ENCODE data around the gene STAT5B.

STAT5B gene

DNA sequence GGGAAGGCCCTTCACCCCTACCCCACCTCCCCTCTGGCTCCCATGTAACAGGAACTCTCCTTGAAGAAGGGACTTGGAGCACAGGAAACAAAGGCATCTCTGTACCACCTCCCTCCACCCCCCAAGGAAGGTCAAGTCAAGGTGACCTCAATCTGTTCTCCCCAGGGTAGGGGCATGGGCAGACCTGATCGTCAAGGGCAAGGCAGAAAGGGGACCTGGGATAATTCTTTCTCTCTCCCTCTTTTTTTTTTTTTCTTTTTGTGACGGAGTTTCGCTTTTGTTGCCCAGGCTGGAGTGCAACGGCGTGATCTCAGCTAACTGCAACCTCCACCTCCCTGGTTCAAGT lies 7.8 kb upstream of the STAT5B start (continued):
- TF ChIP-seq POU6F1 (CRISPR knock-in tag; IDR thresholded peaks at IDR 0.05; ENCODE audit: borderline replicate concordance, low read depth) (no peak), ARNTL (CRISPR knock-in tag; IDR thresholded peaks at IDR 0.05; ENCODE audit: borderline replicate concordance, low read depth) (no peak)

GRCh38 chr17:42283241-42284023 lies 7.2 kb upstream of the STAT5B start:
- no peak for ATAC-seq
- TF ChIP-seq ISL1 (CRISPR knock-in tag; IDR thresholded peaks at IDR 0.05) (no peak), ZFP3 (CRISPR knock-in tag; IDR thresholded peaks at IDR 0.05) (no peak), TOX (CRISPR knock-in tag; IDR thresholded peaks at IDR 0.05; ENCODE audit: borderline replicate concordance) (no peak), PPARA (CRISPR knock-in tag; IDR thresholded peaks at IDR 0.05; ENCODE audit: borderline replicate concordance) (no peak), CREB5 (CRISPR knock-in tag; IDR thresholded peaks at IDR 0.05; ENCODE audit: low read depth) (no peak), ZC3H10 (CRISPR knock-in tag; IDR thresholded peaks at IDR 0.05) (no peak), SNAI2 (CRISPR knock-in tag; IDR thresholded peaks at IDR 0.05) (no peak), POU6F1 (CRISPR knock-in tag; IDR thresholded peaks at IDR 0.05; ENCODE audit: borderline replicate concordance, low read depth) (no peak), CSDC2 (CRISPR knock-in tag; IDR thresholded peaks at IDR 0.05) (no peak), GLIS3 (CRISPR knock-in tag; IDR thresholded peaks at IDR 0.05) (no peak), ZFP30 (CRISPR knock-in tag; IDR thresholded peaks at IDR 0.05) (no peak), CSRNP3 (CRISPR knock-in tag; IDR thresholded peaks at IDR 0.05) (no peak), BACH2 (CRISPR knock-in tag; IDR thresholded peaks at IDR 0.05; ENCODE audit: borderline replicate concordance) (no peak), OSR1 (CRISPR knock-in tag; IDR thresholded peaks at IDR 0.05) (no peak)
- TF ChIP-seq, protein P1, sequence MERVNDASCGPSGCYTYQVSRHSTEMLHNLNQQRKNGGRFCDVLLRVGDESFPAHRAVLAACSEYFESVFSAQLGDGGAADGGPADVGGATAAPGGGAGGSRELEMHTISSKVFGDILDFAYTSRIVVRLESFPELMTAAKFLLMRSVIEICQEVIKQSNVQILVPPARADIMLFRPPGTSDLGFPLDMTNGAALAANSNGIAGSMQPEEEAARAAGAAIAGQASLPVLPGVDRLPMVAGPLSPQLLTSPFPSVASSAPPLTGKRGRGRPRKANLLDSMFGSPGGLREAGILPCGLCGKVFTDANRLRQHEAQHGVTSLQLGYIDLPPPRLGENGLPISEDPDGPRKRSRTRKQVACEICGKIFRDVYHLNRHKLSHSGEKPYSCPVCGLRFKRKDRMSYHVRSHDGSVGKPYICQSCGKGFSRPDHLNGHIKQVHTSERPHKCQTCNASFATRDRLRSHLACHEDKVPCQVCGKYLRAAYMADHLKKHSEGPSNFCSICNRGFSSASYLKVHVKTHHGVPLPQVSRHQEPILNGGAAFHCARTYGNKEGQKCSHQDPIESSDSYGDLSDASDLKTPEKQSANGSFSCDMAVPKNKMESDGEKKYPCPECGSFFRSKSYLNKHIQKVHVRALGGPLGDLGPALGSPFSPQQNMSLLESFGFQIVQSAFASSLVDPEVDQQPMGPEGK (CRISPR knock-in tag; IDR thresholded peaks at IDR 0.05; ENCODE audit: borderline replicate concordance), result no peak
- TF ChIP-seq, protein P2, sequence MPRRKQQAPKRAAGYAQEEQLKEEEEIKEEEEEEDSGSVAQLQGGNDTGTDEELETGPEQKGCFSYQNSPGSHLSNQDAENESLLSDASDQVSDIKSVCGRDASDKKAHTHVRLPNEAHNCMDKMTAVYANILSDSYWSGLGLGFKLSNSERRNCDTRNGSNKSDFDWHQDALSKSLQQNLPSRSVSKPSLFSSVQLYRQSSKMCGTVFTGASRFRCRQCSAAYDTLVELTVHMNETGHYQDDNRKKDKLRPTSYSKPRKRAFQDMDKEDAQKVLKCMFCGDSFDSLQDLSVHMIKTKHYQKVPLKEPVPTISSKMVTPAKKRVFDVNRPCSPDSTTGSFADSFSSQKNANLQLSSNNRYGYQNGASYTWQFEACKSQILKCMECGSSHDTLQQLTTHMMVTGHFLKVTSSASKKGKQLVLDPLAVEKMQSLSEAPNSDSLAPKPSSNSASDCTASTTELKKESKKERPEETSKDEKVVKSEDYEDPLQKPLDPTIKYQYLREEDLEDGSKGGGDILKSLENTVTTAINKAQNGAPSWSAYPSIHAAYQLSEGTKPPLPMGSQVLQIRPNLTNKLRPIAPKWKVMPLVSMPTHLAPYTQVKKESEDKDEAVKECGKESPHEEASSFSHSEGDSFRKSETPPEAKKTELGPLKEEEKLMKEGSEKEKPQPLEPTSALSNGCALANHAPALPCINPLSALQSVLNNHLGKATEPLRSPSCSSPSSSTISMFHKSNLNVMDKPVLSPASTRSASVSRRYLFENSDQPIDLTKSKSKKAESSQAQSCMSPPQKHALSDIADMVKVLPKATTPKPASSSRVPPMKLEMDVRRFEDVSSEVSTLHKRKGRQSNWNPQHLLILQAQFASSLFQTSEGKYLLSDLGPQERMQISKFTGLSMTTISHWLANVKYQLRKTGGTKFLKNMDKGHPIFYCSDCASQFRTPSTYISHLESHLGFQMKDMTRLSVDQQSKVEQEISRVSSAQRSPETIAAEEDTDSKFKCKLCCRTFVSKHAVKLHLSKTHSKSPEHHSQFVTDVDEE (CRISPR knock-in tag; IDR thresholded peaks at IDR 0.05), result no peak

GRCh38 chr17:42282478-42283080 lies 6.4 kb upstream of the STAT5B start:
- no peak for ATAC-seq
- TF ChIP-seq TCF4 (CRISPR knock-in tag; IDR thresholded peaks at IDR 0.05; ENCODE audit: borderline replicate concordance) (no peak), ZFP30 (CRISPR knock-in tag; IDR thresholded peaks at IDR 0.05) (no peak), SNAI2 (CRISPR knock-in tag; IDR thresholded peaks at IDR 0.05) (no peak), ISL1 (CRISPR knock-in tag; IDR thresholded peaks at IDR 0.05) (no peak), ZFP3 (CRISPR knock-in tag; IDR thresholded peaks at IDR 0.05) (no peak), ESRRG (CRISPR knock-in tag; IDR thresholded peaks at IDR 0.05) (no peak), ZNF8 (CRISPR knock-in tag; IDR thresholded peaks at IDR 0.05) (no peak), CREB5 (CRISPR knock-in tag; IDR thresholded peaks at IDR 0.05; ENCODE audit: low read depth) (no peak), PPARA (CRISPR knock-in tag; IDR thresholded peaks at IDR 0.05; ENCODE audit: borderline replicate concordance) (no peak), BACH2 (CRISPR knock-in tag; IDR thresholded peaks at IDR 0.05; ENCODE audit: borderline replicate concordance) (no peak)
- TF ChIP-seq, protein P1 (CRISPR knock-in tag; IDR thresholded peaks at IDR 0.05; ENCODE audit: borderline replicate concordance), result no peak

Data from SK-N-SH treated with all-trans-retinoic acid at 6 μM for 48 hours (cell line).